Non-pigmented ciliary epithelial cell (primary cell): ENCODE measurements around the gene PSMD5.
"Not testable (repeated sequence)": the region's sequence is repeated elsewhere in the genome, so short reads cannot be mapped to it uniquely, and the experiment has no call there.

ENCODE experiments used
- DNase-seq: peaks from one replicate; pipeline ENCODE4 v3.0.0-alpha.2; 2010; ENCODE audit warnings: low read depth

The PSMD5 gene

DNA sequence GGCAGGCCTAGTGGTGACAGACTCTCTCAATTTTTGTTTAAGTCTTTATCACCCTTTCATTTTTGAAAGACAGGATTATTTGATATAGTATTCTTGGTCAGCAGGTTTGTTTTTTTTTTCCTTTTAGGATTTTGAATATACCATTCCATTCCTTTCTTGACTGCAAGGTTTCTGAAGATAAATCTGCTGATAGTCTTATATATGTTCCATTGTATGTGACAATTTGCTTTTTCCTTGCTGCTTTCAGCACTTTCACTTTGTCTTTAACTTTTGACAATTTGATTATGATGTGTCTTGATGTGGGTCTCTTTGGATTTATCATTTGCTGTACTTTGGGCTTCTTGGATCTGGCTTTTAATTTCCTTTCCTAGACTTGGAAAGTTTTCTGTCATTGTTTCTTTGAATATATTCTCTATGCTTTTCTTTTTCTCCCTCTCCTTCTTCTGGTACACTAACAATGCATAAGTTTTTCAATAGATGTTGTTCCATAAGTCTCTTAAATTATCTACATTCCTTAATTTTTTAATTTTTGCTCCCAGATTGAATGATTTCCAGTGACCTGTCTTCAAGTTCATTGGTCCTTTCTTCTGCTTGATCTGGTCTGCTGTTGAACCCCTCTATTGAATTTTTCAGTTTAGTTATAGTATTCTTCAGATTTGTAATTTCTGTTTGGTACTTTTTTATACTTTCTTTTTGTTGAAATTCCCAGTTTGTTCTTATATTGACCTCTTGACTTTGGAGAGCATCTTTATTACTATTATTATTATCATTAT lies 34.9 kb downstream of the PSMD5 start:
- DNase-seq = no peak

- not testable (repeated sequence) for DNase-seq
These were observed 37.8 kb downstream of the PSMD5 start for GRCh38 chr9:120804784-120805363.

GRCh38 chr9:120801441-120801840 lies 41.3 kb downstream of the PSMD5 start:
- no peak for DNase-seq

GRCh38 chr9:120792898-120793765 lies 49.6 kb downstream of the PSMD5 start, which contains the start of gene FBXW2:
Gene FBXW2, minus strand, starts transcription at chr9:120793416. Its CDS starts 5,158 bp downstream, at chr9:120788258.
- peak; percentile 31 for DNase-seq

DNA sequence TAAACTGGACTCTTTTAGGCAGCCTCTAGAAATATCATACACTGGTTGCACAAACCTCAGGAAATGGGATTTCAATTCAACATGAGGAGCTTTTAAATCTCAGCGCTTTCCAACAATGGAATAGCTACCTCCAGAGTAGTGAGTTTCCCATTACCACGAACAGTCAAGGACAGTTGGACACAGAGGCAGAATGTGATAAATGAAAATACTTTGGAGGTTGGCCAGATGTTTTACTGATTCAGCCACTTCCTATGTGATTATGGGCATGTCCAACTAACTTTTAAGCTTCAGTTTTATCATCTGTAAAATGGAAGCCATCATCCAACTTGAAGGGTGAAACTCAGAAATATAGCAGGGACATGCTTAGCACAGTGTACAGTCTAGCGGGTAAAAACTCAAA lies 51.6 kb downstream of the PSMD5 start:
- no peak for DNase-seq

GRCh38 chr9:120787933-120788332 lies 54.8 kb downstream of the PSMD5 start:
- DNase-seq = no peak

DNA sequence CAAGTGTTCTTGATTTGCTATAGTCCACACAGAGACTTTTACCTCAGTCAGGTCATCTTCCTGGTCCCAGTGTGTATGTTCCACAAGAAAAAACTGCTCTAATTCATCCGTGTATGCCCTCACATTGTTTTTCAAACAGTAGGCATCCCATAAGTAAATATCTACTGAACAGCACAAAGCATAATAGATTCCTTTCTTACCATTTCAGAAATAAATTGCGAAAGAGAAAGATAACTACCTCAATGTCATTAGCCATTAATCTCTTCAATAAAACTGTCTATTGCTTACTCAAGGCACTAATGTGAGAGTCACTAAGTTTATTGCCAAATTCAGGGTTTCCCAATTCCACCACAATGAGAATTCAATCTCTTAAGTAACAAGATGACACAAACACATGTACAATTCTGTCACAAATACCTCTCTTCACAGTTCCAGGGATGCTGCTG lies 59.1 kb downstream of the PSMD5 start:
- DNase-seq = no peak

DNA sequence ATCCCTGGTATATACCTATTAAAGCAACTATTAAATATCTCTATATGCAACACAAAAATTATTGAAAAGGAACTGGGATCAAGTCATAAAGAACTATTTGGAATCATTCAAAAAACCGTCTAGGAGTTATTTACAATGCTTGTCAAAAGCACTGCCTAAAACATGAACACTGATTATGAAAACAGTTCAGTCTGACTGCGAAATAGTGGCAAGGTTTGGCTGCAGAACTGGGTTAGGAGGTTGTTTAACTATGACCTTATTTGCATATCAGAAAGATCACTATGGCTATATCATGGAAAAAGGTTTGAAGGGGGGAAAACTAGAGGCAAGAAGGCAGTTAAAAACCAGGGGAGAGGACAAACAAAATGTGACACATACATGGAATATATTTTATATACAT lies 61.5 kb downstream of the PSMD5 start:
- DNase-seq = no peak

DNA sequence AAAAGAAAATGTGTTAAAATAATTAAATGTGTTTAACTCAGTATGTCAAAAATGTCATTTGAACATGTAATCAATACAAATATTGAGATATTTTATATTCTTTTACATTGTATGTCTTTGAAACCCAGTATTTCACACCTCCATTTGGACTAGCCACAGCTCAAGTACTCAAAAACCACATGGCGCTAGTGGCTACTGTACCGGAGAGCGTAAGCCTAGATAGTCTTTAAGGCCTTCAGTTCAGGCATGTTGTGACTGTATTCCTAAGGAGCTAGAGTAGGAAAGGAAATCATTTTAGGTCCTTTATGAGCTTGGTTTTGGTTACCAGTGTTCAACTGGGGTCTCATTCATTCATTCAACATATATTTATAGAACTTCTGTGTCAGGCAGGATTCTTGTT lies 62.4 kb downstream of the PSMD5 start:
- no peak for DNase-seq

DNA sequence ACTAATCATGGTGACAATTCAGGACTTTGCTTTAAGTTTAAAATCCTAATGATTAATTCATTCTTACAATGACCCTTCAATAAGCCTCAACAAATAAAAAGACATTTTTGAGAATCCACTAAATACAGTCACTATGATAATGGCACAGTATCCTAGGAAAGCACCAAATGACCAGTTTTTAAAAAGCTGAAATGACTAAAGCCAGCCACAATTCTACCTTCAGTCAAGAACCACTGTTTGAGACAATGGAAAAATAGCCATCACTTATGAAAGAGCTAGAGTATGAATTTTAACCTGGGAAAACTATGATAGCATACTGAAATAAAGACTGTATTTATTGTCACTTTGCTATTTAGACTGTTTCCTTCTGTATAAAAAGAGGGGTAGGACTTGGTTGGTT lies 63.5 kb downstream of the PSMD5 start:
- DNase-seq = no peak

DNA sequence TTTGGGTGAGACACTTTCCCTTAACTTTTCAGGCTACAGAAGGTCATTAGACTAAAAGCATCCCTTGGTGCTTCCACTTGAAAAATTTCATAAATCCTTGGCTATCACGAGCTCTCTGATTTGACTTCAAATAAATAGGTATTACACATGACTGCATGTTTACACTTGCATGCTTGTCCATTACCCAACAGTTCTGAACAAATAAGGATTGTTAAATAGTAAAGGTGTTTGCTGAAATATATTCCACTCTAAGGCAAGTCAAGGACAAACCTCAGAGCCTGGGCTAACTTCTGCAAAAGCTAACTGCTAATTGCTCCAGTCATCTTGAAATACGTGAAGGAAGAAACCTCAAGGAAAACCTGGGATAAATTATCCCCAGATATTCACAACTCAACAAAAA lies 64.0 kb downstream of the PSMD5 start:
- no peak for DNase-seq

DNA sequence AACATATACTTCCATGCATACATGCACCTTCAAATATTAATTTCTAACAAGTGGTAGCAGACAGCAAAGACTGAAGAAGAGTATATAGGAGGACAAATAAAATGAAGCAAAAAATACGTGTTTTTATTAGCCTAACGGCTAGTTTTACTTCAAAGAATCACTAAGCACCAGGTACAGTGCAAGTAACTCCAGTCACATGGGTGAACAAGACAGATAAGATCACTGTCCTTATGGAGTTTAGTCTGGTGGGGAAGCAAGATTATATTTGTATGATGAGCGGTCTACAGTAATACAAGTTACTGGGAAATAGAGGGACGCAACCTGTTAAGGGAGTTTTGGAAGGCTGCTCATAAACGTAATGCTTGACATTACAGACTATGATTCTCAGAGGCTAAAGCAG lies 65.5 kb downstream of the PSMD5 start:
- no peak for DNase-seq

- DNase-seq = no peak
These were observed 65.9 kb downstream of the PSMD5 start for GRCh38 chr9:120776788-120777187.

- no peak for DNase-seq
These were observed 66.9 kb downstream of the PSMD5 start for GRCh38 chr9:120775859-120776258.

- DNase-seq = no peak
These were observed 68.0 kb downstream of the PSMD5 start for GRCh38 chr9:120774719-120775118.

DNA sequence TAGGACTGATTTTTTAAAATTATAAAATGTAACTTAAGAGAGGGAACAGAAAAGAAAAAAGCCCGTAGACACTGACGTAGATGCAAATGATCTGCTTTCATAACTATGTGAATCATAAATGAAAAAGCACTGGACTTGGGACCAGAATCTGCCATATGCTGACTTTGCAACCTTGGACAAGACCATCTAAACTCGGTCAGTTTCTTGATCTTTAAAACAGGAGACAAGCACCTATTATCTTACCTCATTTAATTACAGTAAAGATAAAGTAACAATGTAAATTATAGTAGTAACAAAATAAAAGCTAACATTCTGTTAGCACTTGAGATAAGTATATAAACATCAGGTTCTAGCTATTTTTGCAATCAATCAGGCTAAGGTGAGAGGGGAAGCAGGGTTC lies 69.5 kb downstream of the PSMD5 start:
- no peak for DNase-seq

DNA sequence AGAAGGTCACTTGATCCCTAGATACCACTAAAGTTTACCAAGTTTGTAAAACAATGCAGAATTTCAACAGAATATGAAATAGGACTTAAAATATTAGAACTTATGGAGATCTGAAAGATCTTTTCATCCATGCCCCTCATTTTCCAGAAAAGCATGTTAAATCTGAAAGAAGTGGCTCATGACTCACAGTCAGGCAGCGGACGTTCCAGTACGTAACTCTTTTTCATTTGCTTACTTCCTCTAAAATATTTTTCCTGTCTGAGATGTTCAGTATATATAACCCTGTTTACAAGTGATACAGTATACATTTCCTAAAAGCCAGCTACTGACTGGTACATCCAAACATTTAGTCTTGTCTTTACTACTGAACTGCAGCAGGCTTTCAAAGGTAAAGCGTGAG lies 71.8 kb downstream of the PSMD5 start:
- no peak for DNase-seq

DNA sequence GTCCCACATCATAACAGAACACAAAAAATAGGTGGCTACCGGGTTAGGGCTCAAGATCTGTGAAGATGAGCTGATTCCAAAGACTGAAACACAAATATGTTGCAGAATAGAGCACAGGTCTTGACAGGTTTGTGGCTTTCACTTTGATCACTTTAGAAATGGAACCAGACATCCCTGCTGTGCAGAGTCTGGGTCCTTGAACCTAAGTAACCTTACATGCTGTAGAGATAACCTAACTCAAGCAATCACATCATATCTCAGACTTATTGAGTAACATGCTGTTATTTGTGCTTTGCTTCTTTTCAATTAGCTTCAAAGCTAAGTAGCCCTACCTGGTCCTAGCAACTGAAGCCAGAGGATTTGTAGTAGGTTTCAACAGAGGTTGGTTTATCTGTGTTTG lies 73.8 kb downstream of the PSMD5 start:
- no peak for DNase-seq

- DNase-seq = no peak
These were observed 74.5 kb downstream of the PSMD5 start for GRCh38 chr9:120768247-120768646.

- no peak for DNase-seq
These were observed 75.3 kb downstream of the PSMD5 start for GRCh38 chr9:120767451-120767850.
